PC-3 (cell line): ENCODE results near the gene LMCD1.

ENCODE experiments used
- EZH2 ChIP-seq: fragments of 300-600 bp; sonication (generic); IDR thresholded peaks from one replicate; pipeline ENCODE4 v1.6.1; 2017; ENCODE audit warnings: antibody characterized with exemption, mild to moderate bottlenecking, low read length; ENCODE audit not compliant: unreplicated experiment
- TF ChIP-seq, protein P1 (sequence below): fragments of 300-600 bp; sonication (generic); conservative IDR thresholded peaks from 2 replicates; pipeline ENCODE4 v1.5.1; 2017; ENCODE audit warnings: antibody characterized with exemption, low read depth, mild to moderate bottlenecking, low read length

DNA sequence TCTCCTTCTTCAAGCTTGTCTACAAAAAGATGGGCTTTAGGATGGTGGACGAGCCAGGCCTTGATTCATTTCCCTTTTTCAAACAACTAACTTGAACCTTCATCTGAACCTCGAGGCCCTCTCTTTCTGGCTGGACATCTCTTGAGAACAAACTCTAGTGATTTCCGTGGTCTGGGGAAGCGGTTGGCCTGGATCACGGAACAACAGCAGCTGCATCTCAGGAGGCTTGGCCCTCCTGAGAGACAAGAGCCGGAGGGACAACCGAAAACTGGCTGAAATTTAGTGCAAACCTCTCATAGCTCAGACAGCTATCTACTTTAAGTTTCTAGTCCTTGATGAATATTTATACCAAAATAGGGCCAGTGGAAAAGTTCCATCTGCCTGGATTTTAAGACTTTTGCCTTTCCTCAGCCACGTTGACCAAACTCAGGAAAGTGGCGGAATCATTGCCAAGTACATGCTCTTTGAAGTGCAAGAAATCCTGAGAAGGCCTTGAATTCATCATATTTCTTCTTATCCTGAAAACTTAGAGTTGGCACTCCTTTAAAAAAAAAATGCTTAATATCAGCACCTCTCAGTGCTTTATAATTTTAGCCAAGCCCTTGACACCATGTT, 14.5 kb downstream of the LMCD1 start:
- TF ChIP-seq, protein P1, sequence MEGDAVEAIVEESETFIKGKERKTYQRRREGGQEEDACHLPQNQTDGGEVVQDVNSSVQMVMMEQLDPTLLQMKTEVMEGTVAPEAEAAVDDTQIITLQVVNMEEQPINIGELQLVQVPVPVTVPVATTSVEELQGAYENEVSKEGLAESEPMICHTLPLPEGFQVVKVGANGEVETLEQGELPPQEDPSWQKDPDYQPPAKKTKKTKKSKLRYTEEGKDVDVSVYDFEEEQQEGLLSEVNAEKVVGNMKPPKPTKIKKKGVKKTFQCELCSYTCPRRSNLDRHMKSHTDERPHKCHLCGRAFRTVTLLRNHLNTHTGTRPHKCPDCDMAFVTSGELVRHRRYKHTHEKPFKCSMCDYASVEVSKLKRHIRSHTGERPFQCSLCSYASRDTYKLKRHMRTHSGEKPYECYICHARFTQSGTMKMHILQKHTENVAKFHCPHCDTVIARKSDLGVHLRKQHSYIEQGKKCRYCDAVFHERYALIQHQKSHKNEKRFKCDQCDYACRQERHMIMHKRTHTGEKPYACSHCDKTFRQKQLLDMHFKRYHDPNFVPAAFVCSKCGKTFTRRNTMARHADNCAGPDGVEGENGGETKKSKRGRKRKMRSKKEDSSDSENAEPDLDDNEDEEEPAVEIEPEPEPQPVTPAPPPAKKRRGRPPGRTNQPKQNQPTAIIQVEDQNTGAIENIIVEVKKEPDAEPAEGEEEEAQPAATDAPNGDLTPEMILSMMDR, result no peak
- TF ChIP-seq EZH2, result no peak
